ENCODE results near the gene TMEM132C. TPM values are rescaled to one million over a fixed set of nuclear protein-coding genes. Genes with fewer than 3 reads are reported as not detected.

Gene TMEM132C
- total and polyA plus RNA-seq, 2 experiments from 2014 or later: not detected

DNA sequence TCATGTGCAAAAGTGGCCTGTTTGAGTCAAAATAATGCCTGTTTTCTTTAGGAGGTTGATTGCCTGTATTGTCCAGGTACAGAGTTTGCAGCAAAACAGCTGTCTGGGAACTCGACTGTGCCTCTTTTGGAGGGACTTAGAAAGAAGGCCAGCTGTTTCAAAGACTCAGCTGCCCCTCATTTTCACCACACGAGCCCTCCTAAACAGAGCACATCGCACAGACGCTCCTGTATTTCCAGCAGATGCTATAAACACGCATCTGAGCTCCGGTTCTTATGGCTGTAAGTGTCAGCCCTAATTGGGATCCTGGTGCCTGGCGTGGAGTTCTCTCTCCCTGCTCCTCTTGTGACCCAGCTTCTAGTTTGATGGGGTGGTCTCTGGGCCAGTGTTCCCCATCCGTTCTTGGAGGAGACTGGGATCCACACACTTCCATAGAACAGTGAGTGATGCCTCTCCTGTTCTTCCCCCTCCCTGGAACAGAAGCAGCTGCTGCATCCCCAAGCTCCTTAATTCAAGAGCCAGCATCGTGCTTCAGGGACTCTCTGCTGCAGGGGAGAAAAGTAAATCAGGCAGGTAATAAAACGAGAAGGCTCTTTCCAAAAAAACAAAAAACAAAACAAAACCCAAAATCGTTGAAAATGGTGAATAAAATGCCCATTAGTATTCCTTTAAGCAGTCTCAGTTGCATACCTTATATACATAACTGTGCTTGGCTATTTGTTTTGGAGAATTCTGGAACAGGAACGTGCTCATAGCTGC is 287.8 kb downstream of the TMEM132C start:
- no peak overlapping the region for H3K4me3 ChIP-seq
- H3K27ac Mint-ChIP-seq: no peak overlapping the region

More for the DNA sequence above, 287.8 kb downstream of the TMEM132C start:
- Mint-ChIP-seq H3K4me3 (no peak overlapping the region), H3K4me1 (no peaks in the 10 kb centered on the region), H3K27me3 (ENCODE audit: insufficient read depth, low read depth, poor library complexity) (peaks cover 5% of the 10 kb centered on the region), H3K36me3 (ENCODE audit: low read depth) (peaks cover 38% of the 10 kb centered on the region; the same call in 2 of the 3 replicates), H3K9me3 (peaks cover 100% of the 10 kb centered on the region)
- Histone ChIP-seq H4K20me1 (replicated peaks; ENCODE audit: insufficient read depth) (no peaks in the 10 kb centered on the region), H3K27me3 (ENCODE audit: insufficient read depth) (no peaks in the 10 kb centered on the region), H3K4me1 (ENCODE audit: insufficient read depth) (no peaks in the 10 kb centered on the region), H3K4me2 (no peak overlapping the region), H3K9me2 (ENCODE audit: insufficient read depth) (no peaks in the 10 kb centered on the region), H3K79me2 (replicated peaks; ENCODE audit: insufficient read depth) (no peaks in the 10 kb centered on the region), H3K36me3 (ENCODE audit: insufficient read depth) (no peaks in the 10 kb centered on the region), H2AFZ (no peak overlapping the region), H3K27ac (ENCODE audit: low read depth) (no peak overlapping the region), H3F3A (replicated peaks; ENCODE audit: low read depth) (no peaks in the 10 kb centered on the region)
- ATAC-seq (no peak), DNase-seq (ENCODE audit: low spot score) (no peak)
- TF ChIP-seq EZH2 (IDR thresholded peaks at IDR 0.05; ENCODE audit: low read depth, unreplicated experiment) (no peak), JUNB (IDR thresholded peaks at IDR 0.05; ENCODE audit: unreplicated experiment) (no peak), POLR2AphosphoS5 (IDR thresholded peaks at IDR 0.05; ENCODE audit: low read depth) (no peak), ZNF331 (CRISPR knock-in tag; IDR thresholded peaks at IDR 0.05; ENCODE audit: low read depth) (no peak), EZH2phosphoT487 (IDR thresholded peaks at IDR 0.05; ENCODE audit: unreplicated experiment) (no peak), NANOG (IDR thresholded peaks at IDR 0.05; ENCODE audit: borderline replicate concordance) (no peak), ZNF114 (CRISPR knock-in tag; IDR thresholded peaks at IDR 0.05) (no peak), CREB1 (CRISPR knock-in tag; IDR thresholded peaks at IDR 0.05; ENCODE audit: low read depth) (no peak), ZNF462 (CRISPR knock-in tag; IDR thresholded peaks at IDR 0.05) (no peak), STAT1 (IDR thresholded peaks at IDR 0.05; ENCODE audit: unreplicated experiment) (no peak)
- TF ChIP-seq, protein P1, sequence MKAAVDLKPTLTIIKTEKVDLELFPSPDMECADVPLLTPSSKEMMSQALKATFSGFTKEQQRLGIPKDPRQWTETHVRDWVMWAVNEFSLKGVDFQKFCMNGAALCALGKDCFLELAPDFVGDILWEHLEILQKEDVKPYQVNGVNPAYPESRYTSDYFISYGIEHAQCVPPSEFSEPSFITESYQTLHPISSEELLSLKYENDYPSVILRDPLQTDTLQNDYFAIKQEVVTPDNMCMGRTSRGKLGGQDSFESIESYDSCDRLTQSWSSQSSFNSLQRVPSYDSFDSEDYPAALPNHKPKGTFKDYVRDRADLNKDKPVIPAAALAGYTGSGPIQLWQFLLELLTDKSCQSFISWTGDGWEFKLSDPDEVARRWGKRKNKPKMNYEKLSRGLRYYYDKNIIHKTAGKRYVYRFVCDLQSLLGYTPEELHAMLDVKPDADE (IDR thresholded peaks at IDR 0.05): no peak
- TF ChIP-seq, protein P2, sequence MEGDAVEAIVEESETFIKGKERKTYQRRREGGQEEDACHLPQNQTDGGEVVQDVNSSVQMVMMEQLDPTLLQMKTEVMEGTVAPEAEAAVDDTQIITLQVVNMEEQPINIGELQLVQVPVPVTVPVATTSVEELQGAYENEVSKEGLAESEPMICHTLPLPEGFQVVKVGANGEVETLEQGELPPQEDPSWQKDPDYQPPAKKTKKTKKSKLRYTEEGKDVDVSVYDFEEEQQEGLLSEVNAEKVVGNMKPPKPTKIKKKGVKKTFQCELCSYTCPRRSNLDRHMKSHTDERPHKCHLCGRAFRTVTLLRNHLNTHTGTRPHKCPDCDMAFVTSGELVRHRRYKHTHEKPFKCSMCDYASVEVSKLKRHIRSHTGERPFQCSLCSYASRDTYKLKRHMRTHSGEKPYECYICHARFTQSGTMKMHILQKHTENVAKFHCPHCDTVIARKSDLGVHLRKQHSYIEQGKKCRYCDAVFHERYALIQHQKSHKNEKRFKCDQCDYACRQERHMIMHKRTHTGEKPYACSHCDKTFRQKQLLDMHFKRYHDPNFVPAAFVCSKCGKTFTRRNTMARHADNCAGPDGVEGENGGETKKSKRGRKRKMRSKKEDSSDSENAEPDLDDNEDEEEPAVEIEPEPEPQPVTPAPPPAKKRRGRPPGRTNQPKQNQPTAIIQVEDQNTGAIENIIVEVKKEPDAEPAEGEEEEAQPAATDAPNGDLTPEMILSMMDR (conservative IDR thresholded peaks at IDR 0.05; ENCODE audit: low read depth in 2 of 2): no peak
- TF ChIP-seq, protein P3, sequence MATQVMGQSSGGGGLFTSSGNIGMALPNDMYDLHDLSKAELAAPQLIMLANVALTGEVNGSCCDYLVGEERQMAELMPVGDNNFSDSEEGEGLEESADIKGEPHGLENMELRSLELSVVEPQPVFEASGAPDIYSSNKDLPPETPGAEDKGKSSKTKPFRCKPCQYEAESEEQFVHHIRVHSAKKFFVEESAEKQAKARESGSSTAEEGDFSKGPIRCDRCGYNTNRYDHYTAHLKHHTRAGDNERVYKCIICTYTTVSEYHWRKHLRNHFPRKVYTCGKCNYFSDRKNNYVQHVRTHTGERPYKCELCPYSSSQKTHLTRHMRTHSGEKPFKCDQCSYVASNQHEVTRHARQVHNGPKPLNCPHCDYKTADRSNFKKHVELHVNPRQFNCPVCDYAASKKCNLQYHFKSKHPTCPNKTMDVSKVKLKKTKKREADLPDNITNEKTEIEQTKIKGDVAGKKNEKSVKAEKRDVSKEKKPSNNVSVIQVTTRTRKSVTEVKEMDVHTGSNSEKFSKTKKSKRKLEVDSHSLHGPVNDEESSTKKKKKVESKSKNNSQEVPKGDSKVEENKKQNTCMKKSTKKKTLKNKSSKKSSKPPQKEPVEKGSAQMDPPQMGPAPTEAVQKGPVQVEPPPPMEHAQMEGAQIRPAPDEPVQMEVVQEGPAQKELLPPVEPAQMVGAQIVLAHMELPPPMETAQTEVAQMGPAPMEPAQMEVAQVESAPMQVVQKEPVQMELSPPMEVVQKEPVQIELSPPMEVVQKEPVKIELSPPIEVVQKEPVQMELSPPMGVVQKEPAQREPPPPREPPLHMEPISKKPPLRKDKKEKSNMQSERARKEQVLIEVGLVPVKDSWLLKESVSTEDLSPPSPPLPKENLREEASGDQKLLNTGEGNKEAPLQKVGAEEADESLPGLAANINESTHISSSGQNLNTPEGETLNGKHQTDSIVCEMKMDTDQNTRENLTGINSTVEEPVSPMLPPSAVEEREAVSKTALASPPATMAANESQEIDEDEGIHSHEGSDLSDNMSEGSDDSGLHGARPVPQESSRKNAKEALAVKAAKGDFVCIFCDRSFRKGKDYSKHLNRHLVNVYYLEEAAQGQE (IDR thresholded peaks at IDR 0.05; ENCODE audit: unreplicated experiment): no peak

Data from GM23338 (cell line).